HG03280 (cell line): ENCODE results near the gene AMOTL1.

Experiments
- ATAC-seq: cut with Tn5 transposase; IDR thresholded peaks from one replicate; pipeline ENCODE4 v1.9.1; 2021; ENCODE audit warnings: mild to moderate bottlenecking, moderate library complexity; ENCODE audit not compliant: unreplicated experiment

AMOTL1 gene

GRCh38 chr11:94742665-94743064 is 25.5 kb upstream of the AMOTL1 start:
- no peak for ATAC-seq

DNA sequence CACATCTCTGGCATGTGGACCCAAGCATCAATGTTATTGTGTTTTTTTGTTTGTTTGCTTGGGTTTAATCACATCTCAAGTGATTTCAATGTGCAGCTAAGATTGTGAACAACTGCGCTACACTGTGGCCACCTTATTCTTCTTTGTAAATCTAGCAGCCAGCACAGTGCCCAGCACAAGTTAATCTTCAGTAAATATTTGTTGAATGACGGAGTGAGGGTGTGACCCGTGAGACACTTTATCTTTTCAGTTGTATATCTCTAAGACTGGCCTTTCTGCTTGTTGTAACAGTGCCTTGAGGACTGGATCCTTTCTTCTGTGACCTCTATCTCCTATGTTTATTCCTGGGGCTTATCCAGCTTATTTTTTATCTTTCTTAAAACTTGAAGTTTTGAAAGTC is 21.4 kb upstream of the AMOTL1 start:
- ATAC-seq = no peak

- no peak for ATAC-seq
Measured at GRCh38 chr11:94747146-94747545, 21.0 kb upstream of the AMOTL1 start.

DNA sequence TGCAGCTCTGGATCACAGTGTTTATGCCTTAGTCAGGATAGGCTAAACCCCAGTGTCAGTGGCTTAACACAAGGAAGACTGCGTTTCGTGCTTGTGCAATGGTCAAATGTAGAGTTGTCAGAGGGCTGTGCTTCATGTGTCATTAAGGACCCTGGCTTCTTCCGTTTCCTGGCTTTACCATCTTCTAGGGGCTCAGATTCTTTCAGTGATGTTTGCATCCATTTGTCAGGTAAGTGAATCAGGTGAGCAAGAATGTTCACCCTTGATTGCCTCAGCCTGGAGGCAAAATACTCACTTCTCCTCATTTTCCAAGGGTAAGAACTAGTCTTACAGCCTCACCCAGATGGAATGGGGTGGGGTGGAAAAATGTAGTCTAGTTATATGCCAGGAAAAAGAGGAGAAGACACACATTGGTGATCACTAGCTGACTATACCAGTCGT is 20.5 kb upstream of the AMOTL1 start:
- ATAC-seq = no peak

DNA sequence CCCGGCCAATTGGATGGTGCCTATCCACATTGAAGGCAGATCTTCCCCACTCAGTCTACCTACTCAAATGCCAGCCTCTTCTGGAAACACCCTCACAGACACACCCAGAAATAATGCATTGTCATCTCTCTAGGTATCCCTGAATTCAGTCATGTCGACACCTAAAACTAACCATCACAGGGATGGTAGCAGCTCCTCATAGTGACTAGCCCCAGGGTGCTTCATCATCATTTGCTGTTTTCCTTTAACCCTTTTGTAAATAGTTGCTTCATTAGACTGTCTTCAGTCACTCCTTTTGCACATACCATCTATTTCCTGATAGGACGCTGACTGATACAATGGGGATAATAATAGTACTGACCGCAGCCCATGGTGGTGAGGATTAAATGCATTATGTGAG is 18.8 kb upstream of the AMOTL1 start:
- ATAC-seq = no peak

DNA sequence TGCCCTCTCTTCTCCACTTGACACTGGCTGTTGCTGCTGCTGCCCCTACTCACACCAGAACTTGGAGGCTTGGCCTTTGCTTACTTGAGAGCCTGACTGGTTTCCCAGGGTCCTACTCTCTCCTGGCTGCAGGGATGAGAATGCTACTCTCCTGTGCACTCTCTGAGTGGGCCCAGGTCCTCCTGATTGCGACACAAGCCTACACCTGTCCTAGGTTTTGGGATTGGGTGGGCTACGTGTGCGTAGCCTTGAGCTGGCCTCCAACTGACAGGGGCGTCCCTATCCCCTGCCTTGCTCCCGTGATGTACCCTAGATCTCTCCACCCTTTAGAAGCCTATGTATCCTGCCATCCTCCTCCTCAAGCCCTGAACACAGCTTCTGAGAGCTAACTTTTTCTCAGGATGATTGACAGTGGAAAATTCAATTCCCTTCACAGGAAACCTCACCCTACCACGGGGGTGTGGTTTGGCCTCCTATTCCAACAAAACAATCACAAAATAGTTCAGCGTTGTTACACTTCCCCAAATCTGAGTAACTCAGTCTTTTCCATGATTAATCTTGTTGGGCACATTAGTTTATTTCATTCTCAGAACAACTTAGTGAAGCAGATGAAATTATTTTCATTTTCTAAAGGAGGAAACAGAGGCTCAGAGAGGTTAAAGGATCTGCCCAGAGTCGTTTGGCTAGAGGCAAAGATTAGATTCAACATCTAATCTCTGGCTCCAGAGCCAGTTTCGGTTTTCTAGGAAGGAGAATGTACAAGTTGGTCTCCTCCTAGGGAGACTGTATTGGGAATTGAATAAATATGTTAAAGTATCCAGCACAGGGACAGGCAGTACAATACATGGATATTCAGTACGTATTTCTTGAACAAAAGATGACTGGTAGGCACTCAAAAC is 17.6 kb upstream of the AMOTL1 start:
- ATAC-seq = no peak

DNA sequence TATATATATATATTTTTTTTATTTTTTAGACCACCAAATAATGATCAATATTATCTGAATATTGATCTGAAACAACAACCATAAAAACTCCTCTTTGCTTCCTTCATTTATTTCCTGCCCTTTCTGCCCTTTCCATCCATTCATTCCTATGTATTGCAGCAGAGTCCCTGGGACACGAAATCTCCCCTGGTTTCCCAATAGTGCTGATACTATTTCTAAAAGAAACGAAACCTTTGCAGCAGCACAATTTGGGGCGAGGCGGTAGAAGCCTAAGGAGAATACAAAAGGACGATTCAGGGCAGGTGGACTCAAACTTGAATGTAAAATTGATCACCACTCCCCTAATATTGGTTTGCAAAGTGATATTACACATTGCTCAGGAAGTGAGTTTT is 16.9 kb upstream of the AMOTL1 start:
- ATAC-seq = no peak

- ATAC-seq = no peak
Measured at GRCh38 chr11:94751786-94752185, 16.4 kb upstream of the AMOTL1 start.

- no peak for ATAC-seq
Measured at GRCh38 chr11:94753630-94754029, 14.5 kb upstream of the AMOTL1 start.

DNA sequence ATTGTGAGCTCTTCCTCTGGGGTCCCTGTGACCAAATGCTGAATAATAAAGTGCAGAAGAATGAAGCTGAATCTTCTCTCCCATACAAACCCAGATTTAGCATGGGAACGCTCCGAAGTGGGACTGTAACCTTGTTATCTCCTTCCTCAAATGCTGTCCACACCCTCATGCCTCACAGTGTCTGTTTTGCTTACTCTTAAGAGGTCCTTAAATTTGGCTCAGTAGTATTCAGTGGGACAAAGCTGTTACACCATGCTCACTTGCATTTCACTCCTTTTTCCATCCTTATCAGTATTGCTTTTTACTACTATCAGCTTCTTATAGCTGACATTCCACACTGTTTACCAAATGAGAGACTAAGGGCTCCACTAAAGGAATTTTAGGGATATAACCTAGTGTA is 13.8 kb upstream of the AMOTL1 start:
- ATAC-seq = no peak

- no peak for ATAC-seq
Measured at GRCh38 chr11:94754819-94755218, 13.3 kb upstream of the AMOTL1 start.

GRCh38 chr11:94755494-94755893 is 12.7 kb upstream of the AMOTL1 start:
- no peak for ATAC-seq

DNA sequence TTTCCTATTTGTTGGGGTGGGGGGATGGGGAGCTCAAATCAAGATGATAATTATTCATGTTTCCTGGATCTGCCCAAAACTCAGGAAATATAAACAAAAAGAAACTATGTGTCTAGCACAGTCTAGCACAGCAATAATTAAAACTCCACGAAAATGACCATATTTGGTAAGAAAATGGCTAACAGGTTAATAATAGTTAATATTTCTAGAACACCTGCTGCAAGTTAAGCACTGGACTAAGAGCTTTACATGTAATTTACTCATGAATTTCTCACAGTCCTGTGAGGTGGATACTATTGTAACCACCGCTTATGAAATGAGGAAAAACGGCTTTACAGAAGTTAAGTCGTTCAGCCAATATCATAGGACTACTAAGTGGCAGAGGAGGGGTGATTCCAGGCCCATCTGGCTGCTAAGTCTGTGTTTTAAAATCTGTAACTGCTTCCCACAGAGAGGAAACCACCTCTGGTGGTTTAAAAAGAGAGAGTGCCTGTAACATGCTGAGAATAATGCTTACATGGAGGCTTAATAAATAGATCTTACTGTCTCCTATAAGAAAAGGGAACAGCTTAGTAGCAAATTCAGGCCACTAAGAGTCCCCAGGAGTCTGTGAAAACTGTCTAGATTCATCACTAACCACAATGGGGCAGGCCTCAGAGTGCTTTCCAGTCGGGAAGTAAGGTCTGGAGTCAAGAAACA is 11.0 kb upstream of the AMOTL1 start:
- ATAC-seq = no peak

- ATAC-seq = no peak
Measured at GRCh38 chr11:94758666-94759065, 9.5 kb upstream of the AMOTL1 start.

DNA sequence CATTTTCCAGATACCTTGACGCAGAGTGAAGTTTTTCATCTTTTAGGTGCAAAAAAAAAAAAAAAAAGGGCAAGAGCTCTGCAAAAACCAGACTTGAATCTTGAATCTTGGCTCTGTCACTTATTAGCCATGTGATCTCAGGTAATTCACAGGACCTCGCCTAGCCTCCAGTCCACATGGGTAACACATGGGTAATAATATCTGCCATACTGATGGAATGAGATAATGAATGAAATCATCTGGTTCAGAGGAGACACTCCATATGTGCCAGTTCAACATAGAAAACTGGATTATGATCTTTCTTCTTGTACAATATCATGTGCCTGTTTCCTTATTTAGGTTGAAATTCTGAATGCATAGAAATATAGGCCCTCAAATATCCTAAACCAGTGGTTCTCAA is 8.6 kb upstream of the AMOTL1 start:
- no peak for ATAC-seq

GRCh38 chr11:94760296-94760695 is 7.9 kb upstream of the AMOTL1 start:
- ATAC-seq = no peak

- ATAC-seq = no peak
Measured at GRCh38 chr11:94762208-94762607, 5.9 kb upstream of the AMOTL1 start.

- no peak for ATAC-seq
Measured at GRCh38 chr11:94762995-94763394, 5.2 kb upstream of the AMOTL1 start.

DNA sequence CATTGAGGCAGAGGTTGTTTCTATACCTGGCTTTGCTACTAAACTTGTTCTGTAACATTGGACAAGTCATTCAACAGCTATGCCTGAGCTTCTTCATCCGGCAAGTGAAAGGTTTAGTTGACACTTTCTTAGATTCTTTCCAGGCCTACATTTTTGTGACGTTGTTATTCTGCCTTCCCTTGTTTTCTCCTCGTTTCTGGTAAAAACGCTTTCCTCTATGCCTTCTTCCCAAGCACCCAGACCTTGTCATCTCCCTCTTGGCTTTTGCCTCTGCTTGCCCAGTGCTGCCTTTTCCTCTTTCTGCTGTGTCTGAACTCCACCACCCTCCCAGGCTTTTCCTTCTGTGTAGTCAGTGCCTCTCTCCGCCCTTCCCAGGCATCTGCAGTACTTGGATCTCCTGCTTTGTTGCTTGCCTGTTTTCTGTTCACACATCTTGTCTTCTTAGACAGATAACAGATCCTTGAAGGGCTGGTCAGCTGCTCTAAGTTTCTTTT is 1.4 kb upstream of the AMOTL1 start:
- no peak for ATAC-seq

GRCh38 chr11:94767291-94767690 is 865 bp upstream of the AMOTL1 start:
- no peak for ATAC-seq

DNA sequence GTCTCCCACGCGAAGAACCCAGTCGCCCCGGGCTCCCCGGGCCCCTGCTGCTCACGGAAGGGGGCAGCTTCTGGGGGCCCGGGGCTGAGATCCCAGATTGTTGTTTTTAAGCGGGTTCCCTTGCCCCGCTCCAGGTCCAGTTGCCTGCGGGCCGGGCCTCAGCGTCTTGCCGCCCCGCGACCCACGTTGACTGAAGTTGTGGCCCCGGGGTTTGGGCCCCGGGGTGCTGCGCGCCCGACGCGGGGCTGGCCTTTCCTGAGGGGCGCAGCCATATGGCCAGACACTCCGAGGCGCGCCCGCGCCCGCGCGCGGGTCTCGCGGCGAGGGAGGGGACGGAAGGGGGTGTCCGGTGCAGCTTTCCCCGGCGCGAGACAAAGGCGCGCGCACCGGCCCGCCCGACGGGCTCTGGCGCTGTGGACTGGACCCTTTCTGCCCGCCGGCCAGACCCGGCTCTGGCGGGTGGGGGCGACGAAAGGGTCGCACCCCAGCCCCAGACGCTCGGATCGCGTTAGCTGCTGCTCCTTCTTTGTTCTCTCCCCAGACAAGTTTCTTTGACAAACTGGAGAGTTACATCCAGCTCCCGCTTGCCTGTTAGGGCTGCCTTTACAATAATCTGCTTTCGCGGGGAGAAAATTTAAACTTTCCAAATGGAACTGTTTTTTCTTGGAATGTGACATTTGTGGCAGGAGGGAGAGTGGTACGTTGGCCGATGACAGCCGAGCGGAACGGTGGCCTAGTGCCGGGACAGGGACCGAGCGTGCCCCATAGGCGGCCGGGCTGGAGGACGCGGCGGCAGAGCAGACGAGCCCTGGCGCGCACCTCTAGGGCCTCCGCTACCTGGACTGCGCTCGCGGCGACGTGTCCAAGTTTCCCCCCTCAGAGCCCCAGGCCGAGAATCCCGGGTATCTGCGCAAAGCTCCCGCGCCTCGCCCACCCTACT is 716 bp downstream of the AMOTL1 start:
- no peak for ATAC-seq
